HG03095 (cell line): ENCODE measurements around the gene ZNHIT3.

Experiments
- ATAC-seq: cut with Tn5 transposase; IDR thresholded peaks from one replicate; pipeline ENCODE4 v1.9.1; 2021; ENCODE audit warnings: moderate library complexity; ENCODE audit not compliant: unreplicated experiment

Gene ZNHIT3

DNA sequence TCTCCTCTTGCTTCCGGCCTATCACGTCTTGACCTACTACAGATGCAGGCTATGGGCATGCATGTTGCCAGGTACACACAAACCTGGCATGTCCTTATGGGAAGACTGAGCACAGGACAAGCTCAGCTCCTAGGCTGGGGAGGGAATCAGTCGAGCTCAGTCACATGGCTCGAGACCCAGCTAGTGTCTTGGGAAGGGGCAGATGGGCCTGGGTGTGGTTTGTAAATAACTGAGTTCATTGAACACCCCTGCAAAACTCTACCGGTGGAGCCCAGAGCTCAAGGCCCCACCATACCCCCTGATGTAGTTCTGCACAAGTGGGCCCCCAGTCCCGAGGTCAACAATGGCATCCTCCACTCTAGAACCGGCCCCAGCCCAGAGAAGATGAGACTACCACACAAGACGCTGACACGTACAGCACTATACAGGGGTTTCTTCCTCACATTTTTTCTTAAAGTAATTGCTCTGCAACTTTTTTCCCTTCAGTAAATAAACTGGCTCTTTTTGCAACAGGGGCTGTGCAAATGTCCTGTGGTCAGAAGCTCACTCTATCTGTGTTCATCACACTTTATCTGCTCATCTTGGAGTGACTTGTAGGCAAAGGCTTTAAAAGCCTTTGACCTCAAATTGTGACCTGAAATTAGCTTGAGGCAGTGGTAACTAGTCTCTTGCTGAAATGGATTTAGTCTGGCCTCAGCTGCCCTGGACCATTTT is 22.9 kb downstream of the ZNHIT3 start:
- no peak for ATAC-seq

- no peak for ATAC-seq
These were observed 24.2 kb downstream of the ZNHIT3 start for GRCh38 chr17:36510636-36511035.

- ATAC-seq, result no peak
These were observed 24.7 kb downstream of the ZNHIT3 start for GRCh38 chr17:36511216-36511615.

GRCh38 chr17:36512641-36513040 is 26.2 kb downstream of the ZNHIT3 start:
- ATAC-seq, result no peak

- ATAC-seq, result no peak
These were observed 28.4 kb downstream of the ZNHIT3 start for GRCh38 chr17:36514856-36515255.

- ATAC-seq, result no peak
These were observed 29.4 kb downstream of the ZNHIT3 start for GRCh38 chr17:36515837-36516236.

DNA sequence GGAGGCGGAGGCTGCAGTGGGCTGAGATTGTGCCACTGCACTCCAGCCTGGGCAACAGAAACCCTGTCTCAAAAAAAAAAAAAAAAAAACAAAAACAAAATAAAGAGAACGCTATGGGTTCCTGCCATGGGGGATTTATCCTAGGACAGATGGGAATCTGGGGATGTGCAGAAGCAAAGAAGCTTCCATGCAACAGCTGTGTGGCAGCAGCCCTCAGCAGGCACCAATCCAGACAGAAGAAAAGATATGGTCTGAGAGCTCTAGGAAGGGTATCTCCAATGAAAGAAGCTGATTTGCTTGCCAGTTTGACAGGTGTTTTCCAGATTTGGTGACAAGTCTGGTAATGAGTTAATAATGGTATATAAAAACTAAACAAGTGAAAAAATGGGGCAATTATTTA is 36.6 kb downstream of the ZNHIT3 start:
- no peak for ATAC-seq

GRCh38 chr17:36524428-36524876 is 38.0 kb downstream of the ZNHIT3 start:
- no peak for ATAC-seq

GRCh38 chr17:36525113-36525512 is 38.6 kb downstream of the ZNHIT3 start:
- no peak for ATAC-seq

- ATAC-seq, result no peak
These were observed 39.4 kb downstream of the ZNHIT3 start for GRCh38 chr17:36525888-36526287.

GRCh38 chr17:36527621-36528250 is 41.3 kb downstream of the ZNHIT3 start:
- no peak for ATAC-seq

GRCh38 chr17:36529121-36529520 is 42.6 kb downstream of the ZNHIT3 start:
- no peak for ATAC-seq

DNA sequence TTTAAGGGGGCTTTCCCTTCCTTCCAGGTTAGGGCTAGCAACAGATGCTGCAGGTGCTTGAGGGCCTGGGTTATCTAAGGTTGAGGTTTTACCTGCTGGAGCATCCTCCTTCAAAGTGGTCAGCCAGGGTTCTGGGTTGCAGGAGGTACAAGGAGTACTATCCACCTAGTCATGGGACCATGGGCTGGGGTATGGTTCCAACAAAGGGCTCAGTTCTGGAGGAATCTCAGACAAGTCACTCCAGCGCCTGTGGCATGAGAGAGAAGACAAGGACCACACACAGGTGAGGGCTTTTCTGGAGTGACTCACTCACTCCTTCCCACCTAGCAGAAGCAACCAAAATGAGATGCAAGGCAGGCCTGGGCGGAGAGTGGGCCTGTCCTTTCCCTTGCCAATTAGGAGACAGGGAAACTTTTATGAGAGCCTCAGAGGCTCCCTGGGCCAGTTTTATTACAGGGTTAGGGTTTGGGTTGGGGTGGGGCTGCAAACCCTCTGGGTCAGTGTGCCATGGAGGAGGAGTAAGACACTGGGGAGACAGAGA is 46.0 kb downstream of the ZNHIT3 start:
- no peak for ATAC-seq

DNA sequence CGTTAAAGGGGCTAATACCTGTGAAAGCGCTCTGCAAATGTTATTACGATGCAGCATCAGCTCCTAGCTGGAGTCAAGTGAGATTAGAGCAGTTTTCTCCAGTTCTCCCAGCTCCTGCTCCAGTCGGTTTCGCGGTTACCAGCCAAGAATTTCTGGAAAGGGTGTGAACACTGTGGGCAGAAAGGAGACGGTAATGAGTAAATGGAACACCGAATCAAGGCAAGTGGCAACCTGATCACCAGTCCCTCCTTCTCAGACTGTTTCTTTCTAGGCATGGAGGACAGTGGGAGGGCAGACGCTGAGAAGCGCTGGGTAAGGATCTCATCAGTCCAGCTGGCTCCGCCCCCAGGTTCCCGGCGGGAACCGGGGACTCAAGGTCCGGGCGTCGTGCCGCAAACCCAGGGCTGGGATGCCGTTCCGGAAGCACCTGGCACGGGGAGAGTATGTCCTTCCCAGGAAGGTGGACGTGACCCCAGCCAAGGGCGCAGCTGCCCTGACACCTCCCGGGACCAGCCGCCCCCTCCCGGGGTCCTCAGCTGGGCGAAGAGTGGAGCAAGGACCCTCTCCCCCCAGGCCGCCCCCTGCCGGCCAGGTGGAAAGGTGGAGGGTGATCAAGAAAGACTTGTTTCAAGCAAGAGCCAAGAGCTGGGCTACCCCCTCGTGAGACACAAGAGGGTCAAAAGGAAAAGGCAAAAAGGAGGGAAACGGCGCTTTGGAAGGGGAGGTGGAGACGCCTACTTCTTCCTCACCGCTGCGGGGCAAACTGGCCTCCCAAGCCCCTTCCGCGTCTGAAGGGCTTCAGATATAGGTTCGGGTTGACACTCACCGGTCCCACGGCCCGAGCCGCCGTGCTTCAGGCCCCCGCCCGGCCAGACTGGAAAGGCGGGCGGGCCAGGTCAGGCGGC is 47.7 kb downstream of the ZNHIT3 start:
- peak; percentile 30 for ATAC-seq

GRCh38 chr17:36534840-36535668 is 48.6 kb downstream of the ZNHIT3 start, which contains the start of the genes MYO19 and PIGW:
Gene MYO19 (minus strand): TSS chr17:36534868. CDS start chr17:36532538, 2,330 bp downstream.
Gene PIGW (plus strand): TSS chr17:36534987. CDS start chr17:36537102, 2,115 bp downstream.
- ATAC-seq, result peak; percentile 66

- peak; percentile 4 for ATAC-seq
These were observed 49.2 kb downstream of the ZNHIT3 start for GRCh38 chr17:36535669-36536081.

GRCh38 chr17:36540696-36541095 is 54.2 kb downstream of the ZNHIT3 start:
- ATAC-seq, result no peak

DNA sequence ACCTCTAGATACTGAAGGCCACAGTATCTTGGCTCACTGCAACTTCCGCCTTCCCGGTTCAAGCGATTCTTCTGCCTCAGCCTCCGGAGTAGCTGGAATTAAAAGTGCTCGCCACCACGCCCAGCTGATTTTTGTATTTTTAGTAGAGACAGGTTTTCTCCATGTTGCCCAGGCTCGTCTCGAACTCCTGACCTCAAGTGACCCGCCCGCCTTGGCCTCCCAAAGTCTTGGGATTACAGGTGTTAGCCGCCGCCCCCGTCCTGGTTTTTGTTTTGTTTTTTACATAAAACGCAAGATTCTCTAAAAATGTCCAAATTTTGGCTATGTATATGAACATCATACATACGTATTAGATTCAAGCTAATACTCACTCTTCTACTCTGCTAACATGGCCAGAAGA is 56.3 kb downstream of the ZNHIT3 start:
- ATAC-seq, result no peak

GRCh38 chr17:36544044-36544306 is 57.5 kb downstream of the ZNHIT3 start:
- peak; percentile 12 for ATAC-seq

GRCh38 chr17:36544307-36545076 is 58.0 kb downstream of the ZNHIT3 start, which contains the start of gene GGNBP2:
Gene GGNBP2 (plus strand): TSS chr17:36544919. CDS start chr17:36545725, 806 bp downstream.
- ATAC-seq, result peak; percentile 39
